ENCODE measurements around the gene PSD2.

GRCh38 chr5:139888370-139888769 is 92.8 kb downstream of the PSD2 start:
- TF ChIP-seq CTCF (IDR thresholded peaks at IDR 0.05; ENCODE audit: low read depth, low read length, missing input control), result no peak
- TF ChIP-seq RXRA (IDR thresholded peaks at IDR 0.05), result no peak
- TF ChIP-seq RAD21 (IDR thresholded peaks at IDR 0.05), result no peak
- TF ChIP-seq HNF4G (IDR thresholded peaks at IDR 0.05), result no peak
- TF ChIP-seq REST (IDR thresholded peaks at IDR 0.05), result no peak
- no peak for TF ChIP-seq YY1 (IDR thresholded peaks at IDR 0.05)
- no peak for TF ChIP-seq GABPA (IDR thresholded peaks at IDR 0.05 in 1 of 2, conservative IDR thresholded peaks at IDR 0.05 in 1 of 2)
